ENCODE measurements around the gene STING1. TPM values are rescaled to one million over a fixed set of nuclear protein-coding genes. Genes with fewer than 3 reads are reported as not detected.

Gene STING1
- total and polyA plus RNA-seq, 3 donors from 2014 or later = 14.2 to 22.4 (median 18.6) TPM

DNA sequence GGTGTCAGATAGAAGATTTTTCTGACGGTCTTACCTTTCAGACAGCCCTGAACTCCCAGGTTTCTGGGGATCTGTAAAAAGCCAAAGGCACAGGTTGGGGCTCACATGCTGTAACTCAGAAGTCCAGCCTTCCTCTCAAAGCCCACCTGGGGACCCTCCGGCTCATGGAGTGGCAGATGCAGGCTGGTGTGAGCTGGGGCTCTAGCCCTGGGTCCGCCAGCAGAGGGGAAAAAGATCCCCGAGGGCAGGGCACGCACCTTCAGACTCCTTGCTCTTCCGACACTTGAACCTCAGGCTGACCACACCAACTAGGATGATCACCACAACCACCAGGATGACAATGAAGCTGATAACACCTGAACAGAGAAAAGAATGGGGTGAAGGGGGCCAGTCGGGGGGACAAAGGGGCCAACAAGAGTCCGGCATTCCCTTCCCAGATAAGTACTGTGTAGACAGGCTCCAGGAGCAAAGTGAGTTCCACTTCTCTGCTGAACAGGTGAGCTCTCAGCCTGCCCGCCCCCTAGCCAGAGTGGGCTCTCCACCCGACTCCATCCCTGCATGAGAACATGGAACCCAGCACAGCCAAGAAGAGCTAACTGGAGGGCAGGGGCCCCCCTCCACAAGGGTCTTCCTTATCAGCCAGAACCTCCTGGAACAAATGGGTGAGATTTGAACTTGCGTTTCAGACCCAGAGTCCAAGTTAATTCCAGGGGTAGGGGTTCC is 27.8 kb downstream of the STING1 start:
- intact Hi-C loops (cut with DNase I; ENCODE audit: low total_unique reads) = no loop called here
- 89 to 93% methylated on average over 10 to 11 of the region's 11 CpGs for WGBS, 2 donors
- no peaks in the 10 kb centered on the region for H3K4me1 ChIP-seq

DNA sequence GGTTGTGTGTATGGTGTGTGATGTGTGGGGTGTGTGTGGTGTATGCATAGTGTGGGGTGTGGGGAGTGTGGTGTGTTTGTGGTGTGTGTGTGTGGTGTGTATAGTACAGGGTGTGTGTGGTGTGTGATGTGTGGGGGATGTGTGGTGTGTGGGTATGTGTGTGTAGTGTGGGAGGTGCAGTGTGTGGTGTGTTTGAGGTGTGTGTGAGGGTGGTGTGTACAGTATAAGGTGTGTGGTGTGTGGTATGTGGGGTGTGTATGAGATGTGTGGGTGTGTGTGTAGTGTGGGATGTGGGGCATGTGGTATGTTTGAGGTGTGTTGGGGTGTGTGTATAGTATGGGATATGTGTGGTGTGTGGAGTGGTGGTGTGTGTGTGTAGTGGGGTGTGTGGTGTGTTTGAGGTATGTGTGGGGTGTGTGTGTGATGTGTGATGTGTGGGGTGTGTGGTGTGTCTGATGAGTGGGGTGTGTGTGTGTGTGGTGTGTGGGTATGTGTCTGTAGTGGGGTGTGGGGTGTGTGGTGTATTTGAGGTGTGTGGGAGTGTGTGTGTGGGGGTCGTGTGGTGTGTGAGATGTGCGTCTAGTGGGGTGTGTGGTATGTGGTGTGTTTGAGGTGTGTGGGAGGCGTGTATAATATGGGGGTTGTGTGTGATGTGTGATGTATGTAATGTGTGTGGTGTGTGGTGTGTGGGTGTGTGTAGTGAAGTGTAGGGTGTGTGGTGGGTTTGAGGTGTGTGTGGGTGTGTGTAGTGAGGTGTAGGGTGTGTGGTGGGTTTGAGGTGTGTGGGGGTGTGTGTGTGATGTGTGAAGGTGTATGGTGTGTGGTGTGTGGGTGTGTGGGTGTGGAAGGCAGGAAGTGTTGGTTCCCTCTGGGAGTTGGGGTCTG is 28.6 kb downstream of the STING1 start:
- Histone ChIP-seq H3K27ac (no peak overlapping the region), H3K4me3 (no peak overlapping the region), H3K9me3 (no peaks in the 10 kb centered on the region), H3K4me1 (no peaks in the 10 kb centered on the region), H3K36me3 (ENCODE audit: low read depth, missing control alignments) (no peaks in the 10 kb centered on the region), H3K27me3 (no peaks in the 10 kb centered on the region)
- TF ChIP-seq, protein P1, sequence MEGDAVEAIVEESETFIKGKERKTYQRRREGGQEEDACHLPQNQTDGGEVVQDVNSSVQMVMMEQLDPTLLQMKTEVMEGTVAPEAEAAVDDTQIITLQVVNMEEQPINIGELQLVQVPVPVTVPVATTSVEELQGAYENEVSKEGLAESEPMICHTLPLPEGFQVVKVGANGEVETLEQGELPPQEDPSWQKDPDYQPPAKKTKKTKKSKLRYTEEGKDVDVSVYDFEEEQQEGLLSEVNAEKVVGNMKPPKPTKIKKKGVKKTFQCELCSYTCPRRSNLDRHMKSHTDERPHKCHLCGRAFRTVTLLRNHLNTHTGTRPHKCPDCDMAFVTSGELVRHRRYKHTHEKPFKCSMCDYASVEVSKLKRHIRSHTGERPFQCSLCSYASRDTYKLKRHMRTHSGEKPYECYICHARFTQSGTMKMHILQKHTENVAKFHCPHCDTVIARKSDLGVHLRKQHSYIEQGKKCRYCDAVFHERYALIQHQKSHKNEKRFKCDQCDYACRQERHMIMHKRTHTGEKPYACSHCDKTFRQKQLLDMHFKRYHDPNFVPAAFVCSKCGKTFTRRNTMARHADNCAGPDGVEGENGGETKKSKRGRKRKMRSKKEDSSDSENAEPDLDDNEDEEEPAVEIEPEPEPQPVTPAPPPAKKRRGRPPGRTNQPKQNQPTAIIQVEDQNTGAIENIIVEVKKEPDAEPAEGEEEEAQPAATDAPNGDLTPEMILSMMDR (IDR thresholded peaks at IDR 0.05) = no peak
- TF ChIP-seq POLR2A (IDR thresholded peaks at IDR 0.05) = no peak
- intact Hi-C loops (cut with DNase I; ENCODE audit: low total_unique reads) = no loop called here
- WGBS, 2 donors = 75 to 81% methylated on average over 3 of the region's 3 CpGs
- DNase-seq = no peak

More for the DNA sequence above, 27.8 kb downstream of the STING1 start:
- H3K4me3 ChIP-seq = no peak overlapping the region
- H3K9me3 ChIP-seq = no peaks in the 10 kb centered on the region
- H3K27ac ChIP-seq = no peak overlapping the region
- no peaks in the 10 kb centered on the region for H3K27me3 ChIP-seq
- DNase-seq = no peak
- no peaks in the 10 kb centered on the region for H3K36me3 ChIP-seq (ENCODE audit: low read depth, missing control alignments)
- no peak for TF ChIP-seq POLR2A (IDR thresholded peaks at IDR 0.05)
- TF ChIP-seq, protein P1 (IDR thresholded peaks at IDR 0.05) = no peak

DNA sequence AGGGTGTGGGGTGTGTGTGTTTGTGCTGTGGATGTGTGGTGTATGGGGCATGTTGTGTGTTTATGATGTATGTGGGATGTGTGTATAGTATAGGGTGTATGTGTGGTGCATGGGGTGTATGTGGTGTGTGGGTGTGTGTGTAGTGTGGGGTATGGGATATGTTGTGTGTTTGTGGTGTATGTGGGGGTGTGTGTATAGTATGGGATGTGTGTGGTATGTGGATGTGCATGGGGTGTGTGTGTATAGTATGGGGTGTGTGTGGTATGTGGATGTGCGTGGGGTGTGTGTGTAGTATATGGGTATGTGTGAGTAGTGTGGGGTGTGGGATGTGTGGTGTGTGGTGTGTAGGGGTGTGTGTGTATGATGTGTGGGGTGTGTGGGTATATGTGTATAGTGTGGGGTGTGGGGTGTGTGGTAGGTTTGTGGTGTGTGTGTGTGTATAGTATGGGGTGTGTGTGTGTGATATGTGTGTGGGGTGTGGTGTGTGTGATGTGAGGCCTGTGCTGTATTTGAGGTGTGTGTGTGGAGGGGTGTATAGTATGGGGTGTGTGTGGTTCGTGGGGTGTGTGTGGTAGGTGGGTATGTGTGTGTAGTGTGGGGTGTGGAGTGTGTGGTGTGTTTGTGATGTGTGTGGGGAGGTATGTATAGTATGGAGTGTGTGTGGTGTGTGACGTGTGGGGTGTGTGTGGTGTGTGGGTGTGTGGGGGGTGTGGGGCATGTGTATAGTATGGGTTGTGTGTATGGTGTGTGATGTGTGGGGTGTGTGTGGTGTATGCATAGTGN is 30.5 kb downstream of the STING1 start:
- TF ChIP-seq, protein P1 (IDR thresholded peaks at IDR 0.05) = no peak
- TF ChIP-seq POLR2A (IDR thresholded peaks at IDR 0.05) = no peak

DNA sequence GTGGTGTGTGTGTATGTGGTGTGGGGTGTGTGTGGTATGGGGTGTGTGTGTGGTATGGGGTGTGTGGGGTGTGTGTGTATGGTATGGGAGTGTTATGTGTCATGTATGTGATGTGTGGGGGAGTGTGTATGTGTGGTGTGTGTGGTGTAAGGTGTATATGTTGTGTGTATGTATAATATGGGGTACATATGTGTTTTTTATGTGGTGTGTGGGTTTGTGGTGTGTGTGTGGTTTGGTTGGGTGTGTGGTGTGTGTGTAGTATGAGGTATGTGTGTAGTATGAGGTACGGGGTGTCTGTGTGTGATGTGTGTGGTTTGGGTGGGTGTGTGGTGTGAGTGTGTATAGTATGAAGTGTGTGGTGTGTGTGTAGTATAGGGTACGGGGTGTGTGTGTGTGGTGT is 31.4 kb downstream of the STING1 start:
- Histone ChIP-seq H3K4me1 (no peaks in the 10 kb centered on the region), H3K36me3 (ENCODE audit: low read depth, missing control alignments) (no peaks in the 10 kb centered on the region), H3K9me3 (no peaks in the 10 kb centered on the region), H3K4me3 (no peak overlapping the region), H3K27me3 (no peaks in the 10 kb centered on the region), H3K27ac (no peak overlapping the region)
- 91 to 96% methylated on average over 2 of the region's 2 CpGs for WGBS, 2 donors
- intact Hi-C loops (cut with DNase I; ENCODE audit: low total_unique reads) = no loop called here
- DNase-seq = no peak
- no peak for TF ChIP-seq POLR2A (IDR thresholded peaks at IDR 0.05)
- TF ChIP-seq, protein P1 (IDR thresholded peaks at IDR 0.05) = no peak

More for the DNA sequence above, 30.5 kb downstream of the STING1 start:
- Histone ChIP-seq H3K4me1 (no peaks in the 10 kb centered on the region), H3K4me3 (no peak overlapping the region), H3K27me3 (no peaks in the 10 kb centered on the region), H3K36me3 (ENCODE audit: low read depth, missing control alignments) (no peaks in the 10 kb centered on the region), H3K9me3 (no peaks in the 10 kb centered on the region), H3K27ac (no peak overlapping the region)
- 75 to 84% methylated on average over 3 of the region's 3 CpGs for WGBS, 2 donors
- intact Hi-C loops (cut with DNase I; ENCODE audit: low total_unique reads) = no loop called here
- DNase-seq = no peak

All from testis (tissue), 3 donors.